Upper lobe of left lung (tissue), 6 donors: Measurements from ENCODE around the gene TOX2. TPM values are rescaled to one million over a fixed set of nuclear protein-coding genes. Genes with fewer than 3 reads are reported as not detected.
A peak's percentile ranks its signal among the peaks of the same experiment; 100 is the strongest.
"Not testable (repeated sequence)": the region's sequence is repeated elsewhere in the genome, so short reads cannot be mapped to it uniquely, and the experiment has no call there.

Source experiments
- ATAC-seq, 2 donors: fragments of 200-7000 bp; cut with Tn5 transposase; one replicate each; pipeline ENCODE4 v1.9.1; 2022; ENCODE audit warnings: mild to moderate bottlenecking in 2 of 2, moderate library complexity in 2 of 2; ENCODE audit not compliant: low FRiP score in 2 of 2
- DNase-seq, 2 donors: peaks; one replicate each; pipeline ENCODE4 v3.0.0-alpha.2; 2019 to 2020
- H3K27ac ChIP-seq, 4 donors: fragments of 200-600 bp; sonication (generic); one replicate each; pipeline ENCODE4 v1.5.1; 2016 to 2019
- H3K27me3 ChIP-seq, 4 donors: fragments of 200-600 bp; sonication (generic); one replicate each; pipeline ENCODE4 v1.5.1; 2017 to 2019
- H3K36me3 ChIP-seq, 4 donors: fragments of 200-600 bp; sonication (generic); one replicate each; pipeline ENCODE4 v1.5.1; 2016 to 2019
- H3K4me1 ChIP-seq, 4 donors: fragments of 200-600 bp; sonication (generic); one replicate each; pipeline ENCODE4 v1.5.1; 2018 to 2019
- H3K4me3 ChIP-seq, 4 donors: fragments of 200-600 bp; sonication (generic); one replicate each; pipeline ENCODE4 v1.5.1; 2017 to 2019; ENCODE audit warnings: mild to moderate bottlenecking in 2 of 4, moderate library complexity in 1 of 4
- H3K9me3 ChIP-seq, 4 donors: fragments of 200-600 bp; sonication (generic); one replicate each; pipeline ENCODE4 v1.5.1; 2018 to 2019
- EP300 ChIP-seq, 4 donors: sonication (generic); formaldehyde crosslinking; IDR thresholded peaks; one replicate each; pipeline ENCODE4 v1.5.1; 2017; ENCODE audit warnings: antibody characterized with exemption in 4 of 4, control low read depth in 2 of 4
- POLR2A ChIP-seq, 4 donors: fragments of 450-650 bp; IDR thresholded peaks; one replicate each; pipeline ENCODE4 v1.5.1; 2016 to 2017; ENCODE audit warnings: antibody characterized with exemption in 4 of 4, mild to moderate bottlenecking in 2 of 4
- POLR2AphosphoS5 ChIP-seq, 2 donors: sonication (generic); formaldehyde crosslinking; IDR thresholded peaks; one replicate each; pipeline ENCODE4 v1.5.1; 2017; ENCODE audit warnings: antibody characterized with exemption in 2 of 2
- WGBS, 2 donors: methylation state at CpG; one replicate each; pipeline ENCODE4 v1.1.5; 2017 to 2018; 5-methylcytosine and 5-hydroxymethylcytosine counted together
- total RNA-seq, 6 donors: library from RNA; depleted of rRNA in 4 of 6; stranded (reverse); fragments of >200 nt in 4 of 6; gene quantifications; one replicate each; pipeline versions ENCODE4 v1.1.0 to v1.2.1, GENCODE V29; 2016 to 2021
- TF ChIP-seq, protein P1 (sequence below), 6 experiments: fragments of 450-650 bp in 4 of 6; fragments of 200-600 bp in 2 of 6; sonication (generic) in 2 of 6; IDR thresholded peaks; one replicate each; pipeline ENCODE4 v1.5.1; 2016 to 2019; ENCODE audit warnings: antibody characterized with exemption in 6 of 6
- donor health status: DM: no; HTN: no; CAD: no; lungs with moderate emphysema.
- donor health status: DM: no; HTN: yes; CAD: no; lungs with severe emphysema.

TOX2 gene
- total RNA-seq, 6 donors from 2014 or later: 7.2 to 29.3 (median 23.7) TPM

DNA sequence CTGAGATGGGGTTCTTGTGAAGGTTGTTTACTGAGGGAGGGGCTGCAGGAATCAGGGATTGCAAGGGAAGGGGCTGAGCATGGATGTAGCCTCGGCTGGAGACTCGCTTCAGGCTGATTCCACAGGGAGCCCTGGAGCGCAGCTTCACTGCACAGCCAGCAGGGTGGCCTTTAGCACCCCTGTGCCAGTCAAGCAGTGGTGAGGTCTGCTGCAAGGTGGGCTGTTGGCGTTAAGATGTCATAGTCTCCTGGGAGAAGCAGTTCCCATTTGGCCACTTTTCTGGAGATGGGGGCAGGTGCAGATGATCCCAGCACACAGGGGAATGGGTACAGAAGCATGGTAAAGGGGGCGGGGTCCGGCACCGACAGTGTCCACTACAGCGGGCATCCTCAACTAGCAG is 126.3 kb downstream of the TOX2 start:
- H3K9me3 ChIP-seq: no peaks in the 10 kb centered on the region
- no peaks in the 10 kb centered on the region for H3K27me3 ChIP-seq
- peak in 1 of 2 donors; percentile 12 for DNase-seq
- H3K27ac ChIP-seq: no peak overlapping the region
- WGBS, 2 donors: 87 to 94% methylated on average over 7 to 8 of the region's 8 CpGs
- no peak for ATAC-seq
- H3K36me3 ChIP-seq: no peaks in the 10 kb centered on the region
- no peak overlapping the region for H3K4me3 ChIP-seq
- TF ChIP-seq POLR2AphosphoS5 (IDR thresholded peaks at IDR 0.05): no peak
- no peak for TF ChIP-seq POLR2A (IDR thresholded peaks at IDR 0.05)
- no peaks in the 10 kb centered on the region for H3K4me1 ChIP-seq

- WGBS, 2 donors: 83 to 91% methylated on average over 5 of the region's 5 CpGs
- not testable (repeated sequence) for H3K36me3 ChIP-seq, H3K27ac ChIP-seq, DNase-seq, H3K9me3 ChIP-seq, H3K4me3 ChIP-seq, ATAC-seq, H3K27me3 ChIP-seq, H3K4me1 ChIP-seq
These were observed 130.1 kb downstream of the TOX2 start for GRCh38 chr20:44044712-44045111.

DNA sequence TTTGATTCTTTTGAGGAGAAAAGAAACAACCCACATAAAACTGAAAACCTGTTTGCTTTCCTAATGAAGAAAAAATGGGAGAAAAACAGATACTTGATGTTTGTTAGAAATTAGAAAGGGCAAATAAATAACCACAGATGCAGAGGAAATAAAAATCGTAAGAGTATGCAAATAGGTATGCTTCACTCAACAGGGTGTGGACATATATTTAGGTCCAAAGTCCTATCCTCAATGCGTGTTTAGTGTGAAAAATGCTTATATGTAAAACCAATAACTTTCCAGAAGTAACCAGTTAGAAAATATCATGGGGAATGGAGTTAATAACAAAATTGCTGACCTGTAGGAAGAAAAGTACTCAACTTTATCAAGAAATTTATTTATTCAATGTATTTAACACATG is 135.7 kb downstream of the TOX2 start:
- DNase-seq (no peak), ATAC-seq (no peak)
- H3K36me3 ChIP-seq: peaks cover 0 to 21% (median 5%) of the 10 kb centered on the region in 4 donors
- no peak overlapping the region for H3K27ac ChIP-seq
- H3K27me3 ChIP-seq: no peaks in the 10 kb centered on the region
- 93 to 98% methylated on average over 2 of the region's 2 CpGs for WGBS, 2 donors
- H3K4me1 ChIP-seq: no peaks in the 10 kb centered on the region
- H3K9me3 ChIP-seq: no peaks in the 10 kb centered on the region
- H3K4me3 ChIP-seq: no peak overlapping the region
- TF ChIP-seq POLR2AphosphoS5 (IDR thresholded peaks at IDR 0.05): no peak
- TF ChIP-seq POLR2A (IDR thresholded peaks at IDR 0.05): no peak
- TF ChIP-seq EP300 (IDR thresholded peaks at IDR 0.05): no peak
- TF ChIP-seq, protein P1, sequence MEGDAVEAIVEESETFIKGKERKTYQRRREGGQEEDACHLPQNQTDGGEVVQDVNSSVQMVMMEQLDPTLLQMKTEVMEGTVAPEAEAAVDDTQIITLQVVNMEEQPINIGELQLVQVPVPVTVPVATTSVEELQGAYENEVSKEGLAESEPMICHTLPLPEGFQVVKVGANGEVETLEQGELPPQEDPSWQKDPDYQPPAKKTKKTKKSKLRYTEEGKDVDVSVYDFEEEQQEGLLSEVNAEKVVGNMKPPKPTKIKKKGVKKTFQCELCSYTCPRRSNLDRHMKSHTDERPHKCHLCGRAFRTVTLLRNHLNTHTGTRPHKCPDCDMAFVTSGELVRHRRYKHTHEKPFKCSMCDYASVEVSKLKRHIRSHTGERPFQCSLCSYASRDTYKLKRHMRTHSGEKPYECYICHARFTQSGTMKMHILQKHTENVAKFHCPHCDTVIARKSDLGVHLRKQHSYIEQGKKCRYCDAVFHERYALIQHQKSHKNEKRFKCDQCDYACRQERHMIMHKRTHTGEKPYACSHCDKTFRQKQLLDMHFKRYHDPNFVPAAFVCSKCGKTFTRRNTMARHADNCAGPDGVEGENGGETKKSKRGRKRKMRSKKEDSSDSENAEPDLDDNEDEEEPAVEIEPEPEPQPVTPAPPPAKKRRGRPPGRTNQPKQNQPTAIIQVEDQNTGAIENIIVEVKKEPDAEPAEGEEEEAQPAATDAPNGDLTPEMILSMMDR (IDR thresholded peaks at IDR 0.05): no peak

DNA sequence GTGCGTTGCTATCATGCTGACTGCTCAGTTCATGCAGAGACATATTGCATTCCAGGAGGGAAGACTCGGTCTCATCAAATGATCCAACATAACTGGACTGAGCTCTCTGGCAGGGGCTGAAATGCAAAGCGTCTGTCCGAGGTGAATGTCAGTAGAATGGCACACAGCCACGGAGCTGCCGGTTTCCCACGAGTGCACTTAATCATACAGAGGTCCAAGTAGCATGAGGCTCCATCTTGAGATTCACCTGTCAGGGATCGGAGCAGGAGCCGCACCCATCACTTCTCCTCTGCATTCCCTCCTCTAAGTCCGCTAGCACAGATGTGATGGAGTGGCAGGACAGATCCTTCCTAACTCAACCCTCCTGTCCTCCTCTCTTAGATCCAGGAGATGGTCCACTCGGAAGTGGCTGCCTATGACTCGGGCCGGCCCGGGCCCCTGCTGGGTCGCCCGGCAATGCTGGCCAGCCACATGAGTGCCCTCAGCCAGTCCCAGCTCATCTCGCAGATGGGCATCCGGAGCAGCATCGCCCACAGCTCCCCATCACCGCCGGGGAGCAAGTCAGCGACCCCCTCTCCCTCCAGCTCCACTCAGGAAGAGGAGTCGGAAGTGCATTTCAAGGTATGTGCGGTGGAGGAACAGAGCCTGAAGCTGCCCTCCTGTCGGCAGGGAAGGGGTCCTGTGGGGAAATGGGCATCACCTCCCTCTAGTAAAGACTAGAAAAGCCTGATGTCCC is 136.4 kb downstream of the TOX2 start:
- ATAC-seq: no peak
- peak in 1 of 2 donors; percentile 12 for DNase-seq
- WGBS, 2 donors: 89 to 90% methylated on average over 15 to 25 of the region's 25 CpGs

GRCh38 chr20:44051661-44052000 is 137.0 kb downstream of the TOX2 start:
- DNase-seq: peak in 1 of 2 donors; percentile 17
- no peaks in the 10 kb centered on the region for H3K4me1 ChIP-seq
- TF ChIP-seq POLR2AphosphoS5 (IDR thresholded peaks at IDR 0.05) (no peak), EP300 (IDR thresholded peaks at IDR 0.05) (no peak), POLR2A (IDR thresholded peaks at IDR 0.05) (no peak)
- TF ChIP-seq, protein P1 (IDR thresholded peaks at IDR 0.05): no peak
- ATAC-seq: no peak
- H3K4me3 ChIP-seq: no peak overlapping the region
- H3K36me3 ChIP-seq: peaks cover 0 to 24% (median 5%) of the 10 kb centered on the region in 4 donors
- H3K9me3 ChIP-seq: no peaks in the 10 kb centered on the region
- H3K27me3 ChIP-seq: no peaks in the 10 kb centered on the region
- H3K27ac ChIP-seq: no peak overlapping the region
- WGBS, 2 donors: 91 to 94% methylated on average over 7 to 9 of the region's 9 CpGs

More for the DNA sequence above, 136.4 kb downstream of the TOX2 start:
- TF ChIP-seq, protein P1 (IDR thresholded peaks at IDR 0.05): no peak
- TF ChIP-seq POLR2AphosphoS5 (IDR thresholded peaks at IDR 0.05): no peak
- no peak for TF ChIP-seq POLR2A (IDR thresholded peaks at IDR 0.05)
- Histone ChIP-seq H3K4me3 (no peak overlapping the region), H3K36me3 (peaks cover 0 to 24% (median 5%) of the 10 kb centered on the region in 4 donors), H3K27me3 (no peaks in the 10 kb centered on the region), H3K27ac (no peak overlapping the region), H3K9me3 (no peaks in the 10 kb centered on the region), H3K4me1 (no peaks in the 10 kb centered on the region)

DNA sequence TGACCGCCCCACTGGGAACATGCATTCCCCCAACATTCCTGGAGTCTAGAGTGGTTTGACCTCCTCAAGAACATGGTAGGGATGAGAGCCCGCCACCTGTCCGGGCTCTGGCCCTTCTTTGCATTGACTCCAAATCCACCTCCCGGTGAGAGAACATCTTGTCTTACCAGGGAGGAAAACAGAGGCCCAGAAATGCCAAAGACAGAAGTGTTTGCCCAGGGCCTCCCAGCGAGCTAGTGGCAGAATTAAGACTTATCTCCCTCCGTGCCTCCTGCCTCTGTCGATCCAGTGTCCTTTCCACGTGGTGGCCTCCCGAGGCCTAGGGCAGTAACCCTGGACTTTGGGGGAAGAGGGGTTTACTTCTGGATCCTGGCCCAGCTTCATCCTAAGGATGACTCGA is 137.5 kb downstream of the TOX2 start:
- no peak for TF ChIP-seq EP300 (IDR thresholded peaks at IDR 0.05)
- TF ChIP-seq POLR2AphosphoS5 (IDR thresholded peaks at IDR 0.05): no peak
- no peaks in the 10 kb centered on the region for H3K27me3 ChIP-seq
- H3K36me3 ChIP-seq: peaks cover 0 to 24% (median 5%) of the 10 kb centered on the region in 4 donors
- no peak for ATAC-seq
- no peak overlapping the region for H3K27ac ChIP-seq
- no peaks in the 10 kb centered on the region for H3K4me1 ChIP-seq
- 78 to 83% methylated on average over 8 to 9 of the region's 10 CpGs for WGBS, 2 donors
- H3K9me3 ChIP-seq: no peaks in the 10 kb centered on the region
- no peak for DNase-seq
- H3K4me3 ChIP-seq: no peak overlapping the region
